Endodermal cell (in vitro differentiated cells): ENCODE results near the gene LRFN5. TPM values are rescaled to one million over a fixed set of nuclear protein-coding genes. Genes with fewer than 3 reads are reported as not detected.
A peak's percentile ranks its signal among the peaks of the same experiment; 100 is the strongest.
"Not testable (repeated sequence)": the region's sequence is repeated elsewhere in the genome, so short reads cannot be mapped to it uniquely, and the experiment has no call there.

Source experiments
- DNase-seq: peaks from one replicate; pipeline ENCODE4 v3.0.0-alpha.2; 2017
- H3K27ac ChIP-seq: 2 replicates; pipeline ENCODE4 v1.5.1; 2013; ENCODE audit warnings: mild to moderate bottlenecking, low read depth, low read length, moderate library complexity
- H3K27me3 ChIP-seq: 2 replicates; pipeline ENCODE4 v1.6.1; 2013; ENCODE audit warnings: mild to moderate bottlenecking, low read length, moderate library complexity; ENCODE audit not compliant: insufficient read depth, control insufficient read depth, poor library complexity, severe bottlenecking
- H3K36me3 ChIP-seq: 2 replicates; pipeline ENCODE4 v1.7.0; 2013; ENCODE audit warnings: mild to moderate bottlenecking, low read length, moderate library complexity; ENCODE audit not compliant: control insufficient read depth, insufficient read depth
- H3K4me1 ChIP-seq: one replicate; pipeline ENCODE4 v1.7.0; 2013; ENCODE audit warnings: low read length; ENCODE audit not compliant: control insufficient read depth, insufficient read depth
- H3K4me3 ChIP-seq: 2 replicates; pipeline ENCODE4 v1.5.1; 2013; ENCODE audit warnings: mild to moderate bottlenecking, low read length, moderate library complexity
- H3K9ac ChIP-seq: 2 replicates; pipeline ENCODE4 v1.6.1; 2013; ENCODE audit warnings: mild to moderate bottlenecking, low read length, moderate library complexity; ENCODE audit not compliant: poor library complexity, severe bottlenecking; ENCODE audit errors: extremely low read depth
- H3K9me3 ChIP-seq: 2 replicates; pipeline ENCODE4 v1.6.1; 2013; ENCODE audit warnings: mild to moderate bottlenecking, low read length, moderate library complexity; ENCODE audit not compliant: control insufficient read depth
- H3K27ac Mint-ChIP-seq: 2 replicates; pipeline ENCODE4 v1.8.0; 2020; ENCODE audit warnings: mixed read lengths
- H3K27me3 Mint-ChIP-seq: 2 replicates; pipeline ENCODE4 v1.8.0; 2021; ENCODE audit warnings: mild to moderate bottlenecking, mixed read lengths; ENCODE audit not compliant: insufficient read depth
- H3K36me3 Mint-ChIP-seq: 2 replicates; pipeline ENCODE4 v1.8.0; 2020; ENCODE audit warnings: low read depth, mixed read lengths
- H3K4me1 Mint-ChIP-seq: 2 replicates; pipeline ENCODE4 v1.8.0; 2020; ENCODE audit warnings: mixed read lengths
- H3K4me3 Mint-ChIP-seq: 2 replicates; pipeline ENCODE4 v1.8.0; 2020; ENCODE audit warnings: mild to moderate bottlenecking, moderate library complexity, mixed read lengths
- H3K9me3 Mint-ChIP-seq: 2 replicates; pipeline ENCODE4 v1.8.0; 2020; ENCODE audit warnings: mild to moderate bottlenecking, mixed read lengths
- CTCF ChIP-seq: fragments of 200-600 bp; sonication (generic); conservative IDR thresholded peaks from 2 replicates; pipeline ENCODE4 v1.5.0; 2021; ENCODE audit warnings: antibody characterized with exemption, mild to moderate bottlenecking
- whole genome bisulfite sequencing, 2 experiments: methylation state at CpG; one replicate each; pipeline versions ENCODE4 v1.1.5 to v1.1.7; 2013; ENCODE audit warnings: missing lambda C conversion rate in 2 of 2, mixed read lengths in 1 of 2; ENCODE audit not compliant: insufficient coverage in 1 of 2, insufficient read length in 1 of 2; 5-methylcytosine and 5-hydroxymethylcytosine counted together
- total RNA-seq, 2 donors: library from RNA; stranded (reverse); fragmentation: NEBNext Ultra II Directional in 1 of 2; extraction: Animal tissue kit (Norgen Biotek cat#: 25700) in 1 of 2; gene quantifications; 2 replicates in 1 of 2; 3 replicates in 1 of 2; pipeline ENCODE4 v1.2.1, GENCODE V29; 2021

The LRFN5 gene
- total RNA-seq, 2 donors from 2014 or later: 1.4 to 3.2 TPM

- H3K36me3 Mint-ChIP-seq: peaks cover 4% of the 10 kb centered on the region
- Histone ChIP-seq H3K4me3 (no peak overlapping the region), H3K36me3 (no peaks in the 10 kb centered on the region), H3K9ac (no peak overlapping the region), H3K9me3 (no peaks in the 10 kb centered on the region), H3K27ac (no peak overlapping the region), H3K27me3 (peaks cover 3% of the 10 kb centered on the region), H3K4me1 (no peaks in the 10 kb centered on the region)
- H3K4me3 Mint-ChIP-seq: peak overlapping the region; percentile 46
- TF ChIP-seq CTCF: no peak
- WGBS, 2 experiments: 95 to 100% methylated on average over 8 to 21 of the region's 25 CpGs
- no peaks in the 10 kb centered on the region for H3K27me3 Mint-ChIP-seq
- peaks cover 4% of the 10 kb centered on the region for H3K9me3 Mint-ChIP-seq
- peak overlapping the region; percentile 95 for H3K27ac Mint-ChIP-seq
- peak; percentile 78 for DNase-seq
- peaks cover 14% of the 10 kb centered on the region for H3K4me1 Mint-ChIP-seq
Measured at GRCh38 chr14:41597647-41598046, 9.0 kb upstream of the LRFN5 start.

- peak overlapping the region; percentile 77 for H3K27ac Mint-ChIP-seq
Measured at GRCh38 chr14:41599805-41600385, 6.8 kb upstream of the LRFN5 start.

GRCh38 chr14:41604721-41605531 is 1.8 kb upstream of the LRFN5 start:
- WGBS, 2 experiments: 0% methylated on average over 9 to 29 of the region's 29 CpGs
- TF ChIP-seq CTCF: no peak
- DNase-seq: peak; percentile 94

More at GRCh38 chr14:41599805-41600385, 6.8 kb upstream of the LRFN5 start:
- H3K36me3 Mint-ChIP-seq, H3K4me3 ChIP-seq, H3K27me3 Mint-ChIP-seq, H3K9ac ChIP-seq, H3K36me3 ChIP-seq, H3K4me1 ChIP-seq, H3K9me3 ChIP-seq, H3K9me3 Mint-ChIP-seq, H3K27ac ChIP-seq: not testable (repeated sequence)
- peak; percentile 85 for DNase-seq
- 54 to 58% methylated on average over 4 to 6 of the region's 6 CpGs for WGBS, 2 experiments
- peaks cover 18% of the 10 kb centered on the region for H3K27me3 ChIP-seq
- H3K4me1 Mint-ChIP-seq: peaks cover 25% of the 10 kb centered on the region
- peak overlapping the region; percentile 14 for H3K4me3 Mint-ChIP-seq

More at GRCh38 chr14:41604721-41605531, 1.8 kb upstream of the LRFN5 start:
- H3K9me3 ChIP-seq: no peaks in the 10 kb centered on the region
- H3K27me3 Mint-ChIP-seq: peaks cover 39% of the 10 kb centered on the region
- peak overlapping the region; percentile 65 for H3K9ac ChIP-seq
- peak overlapping the region; percentile 86 for H3K4me3 Mint-ChIP-seq
- H3K4me1 ChIP-seq: no peaks in the 10 kb centered on the region
- peak overlapping the region; percentile 97 for H3K4me3 ChIP-seq
- peak overlapping the region; percentile 19 for H3K27ac ChIP-seq
- peaks cover 33% of the 10 kb centered on the region for H3K4me1 Mint-ChIP-seq
- no peaks in the 10 kb centered on the region for H3K36me3 Mint-ChIP-seq
- peak overlapping the region; percentile 87 for H3K27ac Mint-ChIP-seq
- no peaks in the 10 kb centered on the region for H3K9me3 Mint-ChIP-seq
- H3K27me3 ChIP-seq: peaks cover 58% of the 10 kb centered on the region
- H3K36me3 ChIP-seq: no peaks in the 10 kb centered on the region
